Forelimb muscle (tissue), 1 donor: Measurements from ENCODE around the gene IL11RA. TPM values are rescaled to one million over a fixed set of nuclear protein-coding genes. Genes with fewer than 3 reads are reported as not detected.
A peak's percentile ranks its signal among the peaks of the same experiment; 100 is the strongest.

Source experiments
- DNase-seq: peaks from one replicate; pipeline ENCODE4 v3.0.0-alpha.2; 2013; ENCODE audit warnings: low read depth
- polyA plus RNA-seq: library from polyadenylated mRNA; unstranded; fragments of 120-200 nt; gene quantifications from one replicate; pipeline ENCODE4 v1.2.1, GENCODE V29; 2013; ENCODE audit not compliant: insufficient read length

The IL11RA gene
- polyA plus RNA-seq, result 105 TPM

DNA sequence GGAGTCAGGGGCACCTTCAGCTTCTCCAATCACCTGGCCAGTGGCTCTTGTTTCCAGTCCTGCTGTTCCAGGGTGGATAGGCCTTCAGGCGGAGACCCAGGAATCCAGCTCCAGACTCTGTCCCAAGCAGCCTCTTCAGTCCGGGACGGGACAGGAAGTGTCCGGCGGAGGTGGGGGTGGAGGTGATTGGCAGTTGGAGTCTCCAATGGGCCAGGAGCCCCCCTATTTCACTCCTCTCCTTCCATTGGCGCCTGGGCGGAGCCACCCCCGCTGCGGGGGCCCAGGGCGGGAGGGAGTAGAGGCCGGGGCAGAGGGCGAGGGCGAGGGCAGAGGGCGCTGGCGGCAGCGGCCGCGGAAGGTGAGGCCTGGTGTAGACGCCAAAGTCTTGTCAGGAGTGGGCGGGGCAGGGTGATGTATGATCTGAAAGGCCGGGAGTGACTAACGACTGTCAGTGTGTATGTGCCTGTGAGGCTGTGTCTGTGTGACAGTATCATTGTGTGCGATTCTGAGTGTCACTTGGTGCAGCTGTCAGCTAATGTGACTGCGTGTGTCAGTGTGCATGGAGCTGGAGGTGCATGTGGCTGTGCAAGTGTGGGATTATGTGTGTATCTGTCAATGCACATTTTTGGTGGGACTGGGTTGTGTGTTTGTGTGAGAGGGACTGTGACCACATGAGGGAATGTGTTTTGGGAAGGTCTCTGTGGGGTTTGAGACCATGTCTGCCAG is at the start of gene IL11RA:
TSS of gene IL11RA (plus strand) at position 310 of the 726 bp plus-strand sequence. CDS start 3,033 bp downstream, outside the sequence.
- peak; percentile 79 for DNase-seq

GRCh38 chr9:34603610-34604231 is 48.3 kb upstream of the IL11RA start:
- DNase-seq, result peak; percentile 66

DNA sequence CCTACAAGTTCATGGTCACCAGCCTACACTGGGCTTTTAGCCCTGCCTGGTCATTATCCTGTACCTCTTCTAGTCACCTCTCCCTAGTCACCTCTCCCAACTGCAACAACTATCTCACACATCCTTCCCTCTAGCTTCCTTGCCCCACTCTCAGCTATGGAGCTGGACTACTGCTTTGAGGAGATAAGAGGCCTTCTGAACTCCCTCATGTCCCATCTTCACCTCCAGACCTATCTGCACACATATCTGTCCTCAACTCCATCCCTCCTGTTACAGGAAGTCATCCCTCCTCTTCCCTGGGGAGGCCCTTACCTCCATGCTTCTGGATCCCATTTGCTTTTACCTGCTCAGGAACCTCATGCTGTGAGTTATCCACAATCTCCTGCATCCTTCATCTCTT is 45.8 kb upstream of the IL11RA start:
- no peak for DNase-seq

- DNase-seq, result no peak
These were observed 45.1 kb upstream of the IL11RA start for GRCh38 chr9:34606905-34607304.

DNA sequence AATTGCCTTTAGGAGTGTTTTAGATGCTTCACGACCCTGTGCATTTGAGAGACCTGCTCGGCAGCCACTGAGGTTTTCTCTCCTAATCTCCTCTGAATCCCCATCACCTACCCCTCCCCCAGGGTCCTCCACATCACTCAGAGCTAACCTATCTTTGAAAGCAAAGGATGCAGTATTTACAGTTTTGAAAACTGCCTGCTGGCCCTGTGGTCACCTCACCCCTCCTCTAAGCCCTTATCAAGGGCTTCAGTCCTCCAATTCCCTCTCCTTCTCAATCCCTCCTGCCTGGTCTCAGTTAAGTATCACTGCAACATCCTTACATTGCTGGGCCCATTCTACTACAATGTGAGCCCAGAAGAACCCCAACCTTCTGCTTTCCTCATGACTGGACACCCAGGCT is 44.7 kb upstream of the IL11RA start:
- DNase-seq, result no peak

- DNase-seq, result no peak
These were observed 41.4 kb upstream of the IL11RA start for GRCh38 chr9:34610434-34611206.

- no peak for DNase-seq
These were observed 40.7 kb upstream of the IL11RA start for GRCh38 chr9:34611251-34611810.

GRCh38 chr9:34611811-34612787 is 39.9 kb upstream of the IL11RA start, which contains the start of gene RPP25L:
Gene RPP25L (minus strand): TSS chr9:34612097. CDS start chr9:34611296, 801 bp downstream.
- no peak for DNase-seq

- no peak for DNase-seq
These were observed 39.1 kb upstream of the IL11RA start for GRCh38 chr9:34612788-34613390.

- no peak for DNase-seq
These were observed 36.9 kb upstream of the IL11RA start for GRCh38 chr9:34615132-34615531.

DNA sequence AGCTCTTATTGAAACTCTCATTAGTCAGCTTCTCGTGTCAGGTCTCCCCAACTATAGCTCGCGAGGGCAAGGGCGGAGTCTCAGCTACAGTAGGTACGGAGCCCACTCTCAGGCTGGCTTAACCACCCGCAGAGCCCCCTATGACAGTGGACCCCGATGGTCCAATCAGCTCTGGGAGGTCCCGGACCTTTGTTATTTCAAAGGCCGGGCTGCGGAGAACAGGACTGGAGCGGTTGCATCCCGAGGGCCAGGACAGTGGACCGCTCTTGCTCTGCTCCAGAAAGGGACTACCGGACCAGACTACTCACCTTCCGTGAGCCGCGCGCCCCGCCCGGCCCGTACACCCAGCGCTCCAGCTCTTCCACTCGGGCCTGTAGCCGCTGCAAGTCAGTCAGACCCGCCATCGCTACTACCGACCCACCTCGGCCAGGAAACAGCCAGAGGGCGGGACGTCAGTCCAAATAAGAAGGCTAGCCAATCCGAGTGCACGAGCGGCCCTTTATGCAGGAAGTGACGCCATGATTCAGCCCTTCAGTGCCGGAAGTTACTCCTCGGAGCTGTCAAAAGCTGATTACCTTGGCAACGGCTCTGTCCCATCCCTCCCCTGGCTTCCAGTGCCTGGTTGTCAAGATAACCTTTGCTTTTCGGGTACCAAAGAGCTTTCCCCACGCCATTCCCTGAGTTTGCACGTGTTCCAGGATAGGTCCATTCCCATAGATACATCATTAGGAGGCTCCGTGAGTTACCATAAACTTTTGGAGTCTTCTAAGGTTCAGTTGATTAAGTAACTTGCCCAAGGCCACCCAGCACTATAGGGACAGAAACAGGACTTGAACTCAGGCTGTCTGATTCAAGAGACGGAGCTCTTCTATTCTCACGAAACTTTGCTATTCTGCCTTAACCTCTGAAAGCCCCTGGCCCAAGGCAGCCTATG is 31.7 kb upstream of the IL11RA start, which contains the start of gene DCTN3:
TSS of gene DCTN3 (minus strand) at position 435 of the 934 bp plus-strand sequence. CDS start at position 404, 31 bp downstream.
- DNase-seq, result peak; percentile 91

GRCh38 chr9:34623374-34624235 is 28.4 kb upstream of the IL11RA start:
- no peak for DNase-seq

DNA sequence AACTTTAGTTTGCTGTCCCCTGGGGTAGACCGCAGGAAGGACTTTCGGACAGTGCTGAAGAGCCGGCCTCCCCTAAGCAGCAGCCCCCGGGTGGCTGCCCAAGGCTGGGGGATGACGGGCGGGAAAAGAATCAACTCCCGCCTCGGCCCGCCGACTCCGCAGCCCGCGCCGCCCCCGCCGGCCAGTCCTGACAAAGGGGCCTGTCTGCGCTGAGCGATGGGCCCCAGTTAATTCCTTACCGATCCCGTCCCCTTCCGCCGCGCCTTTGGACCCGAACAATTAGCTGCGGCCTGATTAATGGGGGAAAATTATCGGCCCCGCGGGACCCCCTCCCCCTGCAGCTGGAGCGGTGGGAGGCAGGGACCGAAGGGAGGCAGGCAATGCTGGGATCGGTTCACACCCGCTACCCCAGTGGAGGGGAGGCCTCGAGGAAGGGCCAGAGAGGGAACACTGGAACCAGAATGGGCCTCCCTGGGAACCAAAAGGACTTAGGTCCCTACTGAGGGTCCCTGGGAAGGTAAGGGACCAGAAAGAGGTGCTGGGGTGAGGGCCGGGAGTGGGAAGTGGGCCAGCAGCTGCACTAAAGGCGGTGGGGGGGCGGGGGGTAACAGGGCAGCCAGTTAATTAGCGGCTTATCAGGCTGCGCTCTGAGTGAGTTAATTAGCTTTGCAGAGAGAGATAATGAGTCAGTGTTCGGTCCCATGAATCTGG is 27.4 kb upstream of the IL11RA start:
- no peak for DNase-seq

DNA sequence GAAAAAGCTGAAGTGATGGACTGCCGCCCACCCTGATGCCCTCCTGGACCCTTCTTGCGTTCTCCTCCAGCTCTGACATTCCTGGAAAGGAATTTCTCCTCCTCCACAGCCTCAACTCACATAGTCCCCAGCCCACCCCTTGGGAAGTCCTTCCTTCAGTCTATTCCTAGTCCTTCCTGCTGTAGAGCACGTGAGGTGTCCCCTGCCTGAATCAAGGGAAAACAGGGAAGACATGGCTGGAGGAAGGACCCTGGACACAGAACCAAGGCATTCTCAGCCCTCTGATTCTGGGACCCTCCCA is 26.8 kb upstream of the IL11RA start:
- no peak for DNase-seq

DNA sequence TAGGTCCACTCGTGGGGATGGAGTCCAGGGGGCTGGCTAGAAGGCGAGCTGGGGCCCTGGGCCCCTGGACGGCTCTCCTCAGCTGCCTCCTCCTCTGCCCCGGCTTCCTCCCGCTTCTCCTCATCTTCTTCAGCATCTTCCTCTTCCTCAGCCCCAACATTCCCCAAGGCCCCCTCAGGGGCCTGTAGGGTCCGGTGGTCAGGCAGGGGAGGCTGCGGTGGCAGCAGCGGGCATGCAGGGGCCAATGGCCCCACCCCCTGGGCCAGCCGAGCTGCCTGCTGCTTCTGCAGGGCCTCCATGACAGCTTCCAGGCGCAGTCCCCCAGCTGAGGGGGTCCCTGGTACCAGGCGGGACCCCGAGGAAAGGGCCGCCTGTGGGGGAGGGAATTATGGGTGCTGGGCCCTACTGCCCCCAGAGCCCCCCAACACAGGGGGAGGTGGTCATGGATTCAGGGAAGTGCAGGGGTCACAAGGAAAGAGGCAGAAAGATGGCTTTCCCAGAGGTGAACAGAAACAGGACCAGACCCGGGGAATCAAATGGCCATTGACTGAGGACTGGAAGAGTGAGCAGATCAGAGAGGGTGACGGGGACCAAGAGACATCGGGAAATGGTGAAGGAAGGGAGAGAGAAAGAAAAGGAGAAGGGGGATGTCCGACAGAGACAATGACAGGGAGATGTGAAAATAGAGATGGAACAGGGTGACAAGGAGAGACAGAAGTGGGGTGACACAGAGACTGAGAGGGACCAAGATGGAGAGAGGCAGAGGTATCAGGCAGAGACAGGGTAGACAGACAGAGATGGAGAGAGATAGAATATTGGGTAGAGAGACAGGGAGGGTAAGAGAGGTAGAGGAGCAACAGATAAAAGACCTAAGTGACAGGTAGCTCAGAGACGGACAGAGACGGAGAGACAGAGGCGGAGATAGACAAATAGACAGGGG is 24.0 kb upstream of the IL11RA start:
- no peak for DNase-seq

DNA sequence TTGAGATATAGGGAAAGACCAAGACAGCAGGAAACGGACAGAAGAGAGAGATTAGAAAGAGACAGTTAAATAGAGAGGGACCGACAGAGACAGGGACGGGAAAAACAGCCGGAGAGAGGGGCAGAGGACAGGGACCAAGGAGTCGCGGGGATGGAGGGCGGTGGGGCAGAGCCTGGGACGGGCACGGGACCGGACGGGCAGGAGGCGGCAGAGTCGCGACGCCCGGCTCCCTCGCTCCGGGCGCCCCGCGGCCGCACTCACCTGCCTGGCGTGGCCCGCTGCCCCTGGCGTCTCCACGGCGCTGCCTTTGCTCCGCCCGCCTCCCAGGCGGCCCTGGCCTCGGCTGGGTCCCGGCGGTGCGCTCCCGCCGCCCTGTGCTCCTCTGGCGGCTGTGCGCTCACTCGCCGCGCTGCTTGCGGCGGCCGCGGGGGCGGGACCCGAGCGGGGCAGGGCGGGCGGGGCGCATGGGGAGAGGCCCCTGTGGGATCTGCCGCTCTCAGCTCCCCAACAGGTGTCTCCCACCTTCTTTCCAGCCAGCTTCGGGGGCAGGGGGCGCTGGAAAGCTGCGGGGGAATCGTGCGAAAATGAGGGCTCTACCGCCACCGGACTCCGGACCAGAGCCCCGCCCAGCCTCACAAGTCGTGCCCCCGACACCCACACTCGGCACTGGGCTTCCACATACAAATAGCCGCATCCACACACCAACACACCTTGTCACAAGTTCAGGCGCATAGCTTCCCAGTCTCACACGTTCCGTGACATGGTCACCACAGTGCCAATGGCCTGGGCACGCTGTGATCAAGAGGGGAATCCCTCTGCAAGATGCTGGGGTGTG is 23.1 kb upstream of the IL11RA start, which contains the start of gene ARID3C:
TSS of gene ARID3C (minus strand) at position 411 of the 835 bp plus-strand sequence. CDS start 1,052 bp downstream, outside the sequence.
- DNase-seq, result no peak
